DMS114 treated with DMSO at 0.1 percent for 48 hours (cell line): ENCODE results near the gene GGTA1.
"Not testable (repeated sequence)": the region's sequence is repeated elsewhere in the genome, so short reads cannot be mapped to it uniquely, and the experiment has no call there.

ENCODE experiments used
- DNase-seq: peaks from one replicate; lab custom pipeline; 2025; ENCODE audit not compliant: unreplicated experiment; lab: John Stamatoyannopoulos, UW

The GGTA1 gene

DNA sequence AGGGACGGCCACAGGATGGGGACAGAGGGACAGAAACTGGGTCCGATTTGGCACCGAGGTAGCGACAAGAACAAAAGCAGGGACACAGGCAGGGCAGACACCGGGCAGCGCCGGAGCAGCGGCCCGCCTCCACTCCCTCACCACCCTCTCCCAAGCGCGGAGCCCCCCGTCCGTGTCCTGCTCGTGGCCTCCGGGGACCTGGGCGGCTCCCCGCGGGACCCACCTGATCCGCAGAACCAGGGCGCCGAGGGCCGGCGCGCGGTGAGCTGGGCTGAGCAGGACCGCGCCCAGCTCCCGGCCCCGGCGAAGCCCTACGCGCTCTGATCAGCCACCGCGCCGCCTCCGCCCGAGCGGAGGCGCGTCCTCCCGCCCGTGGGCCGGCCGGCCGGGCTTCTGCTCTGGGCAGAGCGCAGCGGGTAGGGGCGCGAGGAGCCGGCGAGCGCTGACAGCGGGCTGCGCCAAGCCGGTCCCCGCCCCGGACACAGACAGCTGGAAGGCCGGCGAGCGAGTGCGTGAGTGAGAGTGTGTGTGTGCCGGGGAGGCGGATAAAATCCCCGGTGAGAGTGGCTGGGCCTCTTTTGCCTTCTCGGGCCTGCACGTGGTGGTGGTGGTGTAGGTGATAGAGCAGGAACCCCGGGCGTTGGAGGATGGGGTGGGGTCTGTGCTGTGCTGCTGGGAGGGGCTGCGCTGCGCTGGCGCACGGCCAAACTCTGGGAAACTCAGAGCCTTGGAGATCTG is at the start of gene GGTA1:
Gene GGTA1, minus strand, starts transcription at position 418 of the 738 bp plus-strand sequence. CDS start 31,922 bp downstream, outside the sequence.
- peak; percentile 16 for DNase-seq

- no peak for DNase-seq
Observed at GRCh38 chr9:121548666-121549065, 49.0 kb upstream of the GGTA1 start.

GRCh38 chr9:121545875-121546423 is 46.3 kb upstream of the GGTA1 start:
- DNase-seq: peak; percentile 78

GRCh38 chr9:121545150-121545874 is 45.7 kb upstream of the GGTA1 start:
- no peak for DNase-seq

DNA sequence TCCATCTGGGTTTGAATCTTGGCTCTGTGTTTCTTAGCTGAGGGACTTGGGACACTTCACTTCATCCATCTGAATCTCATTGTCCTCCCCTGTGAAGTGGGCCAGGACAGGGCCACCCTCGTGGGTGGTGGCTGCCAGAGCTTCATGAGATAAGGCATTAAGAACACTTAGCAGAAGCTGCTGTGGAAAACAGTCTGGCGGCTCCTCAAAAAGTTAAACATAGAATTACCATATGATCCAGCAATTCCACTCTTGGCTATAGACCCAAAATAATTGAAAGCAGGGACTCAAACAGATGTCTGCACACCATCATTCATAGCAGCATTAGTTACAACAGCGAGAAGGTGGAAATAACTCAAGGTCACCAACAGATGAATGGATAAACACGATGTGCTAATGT is 42.4 kb upstream of the GGTA1 start:
- no peak for DNase-seq

DNA sequence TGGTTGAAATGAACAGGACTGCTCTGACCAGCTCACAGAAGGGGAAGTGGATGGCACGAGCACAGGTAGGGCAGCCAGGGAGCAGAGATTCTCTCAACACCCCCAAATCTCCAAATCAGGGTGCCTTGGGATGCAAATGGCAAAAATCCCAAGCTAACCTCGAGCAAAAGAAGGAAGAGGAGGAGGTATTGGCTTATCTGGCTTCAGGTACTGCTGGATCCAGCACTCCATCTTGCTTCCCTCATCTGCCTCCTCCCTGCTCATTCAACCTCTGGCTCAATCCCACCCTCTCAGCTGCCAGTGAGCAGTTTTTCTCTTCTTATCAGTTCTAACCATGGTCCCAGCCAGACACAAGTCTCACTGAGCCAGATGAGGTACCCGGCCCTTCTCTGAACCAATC is 41.6 kb upstream of the GGTA1 start:
- no peak for DNase-seq

DNA sequence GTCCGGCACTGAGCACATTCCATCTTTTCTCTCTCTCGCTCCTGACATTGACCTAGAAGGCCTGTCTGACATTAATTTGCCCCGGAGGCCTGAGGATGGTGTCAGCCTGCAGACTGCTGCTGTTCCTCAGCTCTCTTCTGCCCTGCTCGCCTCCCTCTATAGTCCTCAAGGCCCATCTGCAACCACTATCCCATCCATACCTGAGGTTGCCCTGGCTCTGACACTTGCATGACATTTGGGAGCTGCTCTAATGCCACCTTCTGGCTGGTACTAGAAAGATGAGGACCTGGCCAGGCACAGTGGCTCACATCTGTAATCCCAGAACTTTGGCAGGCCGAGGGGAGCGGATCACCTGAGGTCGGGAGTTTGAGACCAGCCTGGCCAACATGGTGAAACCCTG is 38.6 kb upstream of the GGTA1 start:
- DNase-seq: no peak

- DNase-seq: no peak
Observed at GRCh38 chr9:121537283-121537682, 37.6 kb upstream of the GGTA1 start.

DNA sequence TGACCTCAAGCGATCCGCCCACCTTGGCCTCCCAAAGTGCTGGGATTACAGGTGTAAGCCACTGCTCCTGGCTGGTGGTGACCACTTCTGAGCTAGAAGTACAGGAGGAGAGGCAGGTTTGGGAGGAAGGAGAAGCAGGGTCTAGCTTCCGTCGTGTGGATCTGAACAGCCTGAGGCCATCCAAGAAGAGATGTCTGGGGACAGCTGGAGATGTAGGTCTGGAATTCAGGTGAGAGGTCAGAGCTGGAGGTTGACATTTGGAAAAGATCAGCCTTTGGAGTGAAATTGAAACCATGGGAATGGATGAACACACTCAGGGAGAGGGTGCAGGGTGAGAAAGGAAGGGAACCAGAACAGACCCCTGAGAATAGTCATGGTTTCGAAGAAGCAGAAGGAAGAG is 33.2 kb upstream of the GGTA1 start:
- no peak for DNase-seq

GRCh38 chr9:121529237-121529987 is 29.8 kb upstream of the GGTA1 start:
- DNase-seq: no peak

DNA sequence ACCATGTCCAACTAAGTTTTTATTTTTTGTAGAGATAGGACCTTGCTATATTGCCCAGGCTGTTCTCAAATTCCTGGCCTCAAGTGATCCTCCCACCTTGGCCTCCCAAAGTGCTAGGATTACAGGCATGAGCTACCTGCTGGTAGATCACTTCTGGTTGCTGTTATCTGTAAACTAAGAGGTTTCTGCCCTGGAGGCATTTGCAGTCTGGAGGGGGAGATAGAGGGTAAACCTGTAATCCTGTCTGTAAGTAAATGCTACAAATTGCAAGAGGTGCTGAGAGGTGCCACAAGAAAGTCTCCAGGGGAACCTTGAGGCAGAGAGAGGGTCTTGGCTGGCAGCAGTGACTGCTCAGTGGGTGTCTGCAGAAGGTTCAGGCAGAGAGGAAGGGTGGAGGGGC is 29.0 kb upstream of the GGTA1 start:
- no peak for DNase-seq

DNA sequence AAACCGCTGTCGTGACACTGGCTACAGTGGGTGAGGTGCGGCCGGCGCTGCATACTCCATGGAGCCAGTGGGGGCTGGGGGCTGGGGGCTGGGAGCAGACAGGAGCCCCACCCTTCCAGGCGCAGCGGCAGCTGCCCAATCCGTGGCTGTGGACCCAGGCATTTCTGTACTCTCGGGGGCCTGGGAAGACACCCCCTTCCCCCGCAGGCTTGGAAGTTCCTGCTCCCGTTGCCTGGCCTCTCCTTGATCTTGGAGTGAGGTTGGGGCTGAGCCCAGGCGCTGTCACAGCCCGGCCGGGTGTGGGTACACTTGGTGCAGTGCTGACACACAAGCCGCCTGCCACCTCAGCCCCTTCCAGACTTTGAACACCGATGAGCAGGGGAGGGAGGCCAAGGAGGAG is 27.7 kb upstream of the GGTA1 start:
- no peak for DNase-seq

DNA sequence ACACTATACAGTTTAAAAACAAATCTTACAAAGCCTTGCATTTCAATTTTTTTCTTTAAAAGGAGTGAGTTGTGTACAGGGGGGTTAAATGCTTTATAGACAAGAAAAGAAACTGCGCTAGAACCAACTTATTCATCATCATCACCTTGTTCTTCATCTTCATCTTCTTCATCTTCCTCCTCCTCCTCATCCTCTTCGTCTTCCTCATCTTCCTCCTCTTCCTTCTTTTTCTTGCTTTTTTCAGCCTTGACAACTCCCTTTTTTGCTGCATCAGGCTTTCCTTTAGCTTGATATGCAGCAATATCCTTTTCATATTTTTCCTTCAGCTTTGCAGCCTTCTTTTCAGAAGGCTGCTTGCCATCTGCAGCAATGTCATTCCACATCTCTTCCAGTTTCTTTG is 20.0 kb upstream of the GGTA1 start:
- not testable (repeated sequence) for DNase-seq

DNA sequence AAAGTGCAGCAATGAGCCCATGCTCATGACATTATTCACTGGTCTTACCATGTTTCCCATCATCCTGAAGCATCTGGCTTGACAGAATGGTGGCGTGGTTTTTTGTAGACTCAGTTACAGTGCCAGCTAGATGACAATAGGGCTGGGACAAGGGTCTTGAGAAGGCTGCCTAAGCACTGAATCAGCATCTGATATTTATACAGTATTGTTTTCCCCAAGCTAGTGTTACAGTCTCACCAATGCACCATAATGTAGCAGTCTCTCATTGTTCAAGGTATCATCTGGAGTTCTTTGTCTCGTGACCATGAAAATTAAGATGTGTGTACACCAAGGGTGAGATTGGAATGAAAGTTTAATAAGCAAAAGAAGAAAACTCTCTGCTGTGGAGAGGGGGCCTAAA is 19.0 kb upstream of the GGTA1 start:
- DNase-seq: no peak

- DNase-seq: not testable (repeated sequence)
Observed at GRCh38 chr9:121513166-121513565, 13.5 kb upstream of the GGTA1 start.

DNA sequence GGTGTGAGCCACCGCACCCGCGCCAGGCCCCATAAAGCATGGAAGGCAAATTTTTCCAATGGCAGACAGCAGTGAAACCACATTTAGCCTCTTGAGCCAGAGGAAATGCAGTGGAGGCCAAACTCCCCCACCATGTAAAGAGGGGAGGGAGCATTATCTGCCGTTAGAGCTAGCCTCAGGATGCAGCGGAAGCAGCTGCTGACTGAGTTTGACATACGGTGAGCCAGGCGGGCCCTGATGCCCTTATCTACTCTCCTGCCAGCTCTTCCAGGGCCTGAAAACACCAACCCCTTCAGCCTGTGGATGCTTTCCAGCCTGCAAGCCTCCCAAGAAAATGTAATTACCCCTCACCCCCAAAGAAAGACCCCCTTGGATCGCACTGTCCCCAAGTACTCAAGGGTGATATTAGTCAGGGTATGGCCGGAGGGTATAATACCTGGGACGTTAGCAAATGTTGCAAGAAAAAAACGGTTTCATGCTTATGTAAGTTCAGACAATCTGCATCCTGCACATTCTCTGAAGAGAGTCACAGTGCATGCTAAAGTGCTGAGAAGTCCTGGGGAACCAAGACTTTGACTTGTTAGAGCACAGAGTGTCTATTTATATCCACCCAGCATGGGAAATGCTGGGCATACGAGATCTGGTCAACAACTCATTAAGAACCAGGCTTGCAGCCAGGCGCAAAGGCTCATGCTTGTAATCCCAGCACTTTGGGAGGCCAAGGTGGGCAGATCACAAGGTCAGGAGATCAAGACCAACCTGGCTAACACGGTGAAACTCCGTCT is 11.3 kb upstream of the GGTA1 start:
- no peak for DNase-seq

- DNase-seq: no peak
Observed at GRCh38 chr9:121509180-121509579, 9.5 kb upstream of the GGTA1 start.

GRCh38 chr9:121508415-121508814 is 8.8 kb upstream of the GGTA1 start:
- no peak for DNase-seq

GRCh38 chr9:121505903-121506735 is 6.5 kb upstream of the GGTA1 start:
- no peak for DNase-seq

DNA sequence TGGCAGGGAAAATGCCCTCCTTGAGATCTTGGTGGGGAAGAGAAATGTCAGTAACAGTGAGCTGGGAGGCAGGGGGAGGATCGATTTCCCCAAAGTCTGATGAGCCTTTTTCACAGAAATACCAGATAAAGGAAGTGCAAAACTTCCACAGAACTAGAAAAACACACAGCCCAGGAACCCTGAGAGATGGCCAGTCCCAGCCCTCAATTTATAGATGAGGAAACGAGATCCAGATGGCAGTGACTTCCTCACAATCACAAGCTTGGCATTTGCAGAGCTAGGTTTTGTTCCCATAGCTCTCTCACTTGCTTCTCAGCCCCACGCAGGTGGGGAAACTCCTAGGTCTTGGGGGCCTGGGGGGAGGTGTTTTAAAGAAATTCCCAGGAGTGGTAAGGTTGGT is 3.8 kb upstream of the GGTA1 start:
- no peak for DNase-seq
